ENCODE results near the gene ELMO3.

Gene ELMO3

GRCh38 chr16:67248073-67248400 lies 49.1 kb downstream of the ELMO3 start:
- no peak for DNase-seq (ENCODE audit: low read depth)
- peak overlapping the region; percentile 55 for H3K4me3 ChIP-seq (replicated peaks; ENCODE audit: low read depth, low read length)
- TF ChIP-seq CTCF (IDR thresholded peaks at IDR 0.05; ENCODE audit: low read length, missing control alignments): no peak

DNA sequence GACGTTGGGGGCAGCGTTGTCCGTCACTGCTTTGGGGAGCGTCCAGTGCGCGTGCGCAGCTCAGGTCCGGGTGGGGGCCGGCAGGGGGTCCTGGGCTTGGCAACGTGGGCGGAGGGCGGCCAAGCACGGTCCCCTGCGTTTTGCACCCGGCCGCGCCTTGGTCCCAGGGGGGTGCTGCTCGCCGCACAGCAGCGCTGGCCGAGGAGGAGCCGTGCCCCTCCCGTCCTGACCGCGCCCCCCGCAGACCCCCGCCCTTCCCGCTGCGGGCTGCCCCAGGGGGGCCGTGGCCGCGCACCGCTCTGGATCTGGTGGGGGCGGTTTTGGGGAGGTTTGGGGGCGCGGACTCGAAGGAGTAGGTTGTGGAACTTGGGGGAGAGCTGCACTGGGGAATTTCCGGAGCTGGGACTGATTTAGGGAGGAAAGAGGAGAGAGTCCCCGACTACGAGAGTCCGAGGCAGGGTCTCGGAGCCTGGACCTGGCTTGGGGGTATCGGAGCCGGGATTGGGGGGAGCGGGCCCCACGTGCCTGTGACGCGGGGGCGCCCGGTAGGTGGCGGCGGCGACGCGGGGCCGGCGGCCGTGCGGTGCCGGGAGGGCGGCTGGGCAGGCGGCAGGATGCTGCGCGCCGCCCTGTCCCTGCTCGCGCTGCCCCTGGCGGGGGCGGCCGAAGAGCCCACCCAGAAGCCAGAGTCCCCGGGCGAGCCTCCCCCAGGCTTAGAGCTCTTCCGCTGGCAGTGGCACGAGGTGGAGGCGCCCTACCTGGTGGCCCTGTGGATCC lies 49.7 kb downstream of the ELMO3 start, which contains the start of gene SLC9A5:
Gene SLC9A5, plus strand, starts transcription at position 579 of the 777 bp plus-strand sequence. Its CDS starts 36 bp downstream, at position 615.
- peak within 1 kb of the TSS; percentile 55 for H3K4me3 ChIP-seq (replicated peaks; ENCODE audit: low read depth, low read length)
- DNase-seq (ENCODE audit: low read depth): no peak
- no peak for TF ChIP-seq CTCF (IDR thresholded peaks at IDR 0.05; ENCODE audit: low read length, missing control alignments)

DNA sequence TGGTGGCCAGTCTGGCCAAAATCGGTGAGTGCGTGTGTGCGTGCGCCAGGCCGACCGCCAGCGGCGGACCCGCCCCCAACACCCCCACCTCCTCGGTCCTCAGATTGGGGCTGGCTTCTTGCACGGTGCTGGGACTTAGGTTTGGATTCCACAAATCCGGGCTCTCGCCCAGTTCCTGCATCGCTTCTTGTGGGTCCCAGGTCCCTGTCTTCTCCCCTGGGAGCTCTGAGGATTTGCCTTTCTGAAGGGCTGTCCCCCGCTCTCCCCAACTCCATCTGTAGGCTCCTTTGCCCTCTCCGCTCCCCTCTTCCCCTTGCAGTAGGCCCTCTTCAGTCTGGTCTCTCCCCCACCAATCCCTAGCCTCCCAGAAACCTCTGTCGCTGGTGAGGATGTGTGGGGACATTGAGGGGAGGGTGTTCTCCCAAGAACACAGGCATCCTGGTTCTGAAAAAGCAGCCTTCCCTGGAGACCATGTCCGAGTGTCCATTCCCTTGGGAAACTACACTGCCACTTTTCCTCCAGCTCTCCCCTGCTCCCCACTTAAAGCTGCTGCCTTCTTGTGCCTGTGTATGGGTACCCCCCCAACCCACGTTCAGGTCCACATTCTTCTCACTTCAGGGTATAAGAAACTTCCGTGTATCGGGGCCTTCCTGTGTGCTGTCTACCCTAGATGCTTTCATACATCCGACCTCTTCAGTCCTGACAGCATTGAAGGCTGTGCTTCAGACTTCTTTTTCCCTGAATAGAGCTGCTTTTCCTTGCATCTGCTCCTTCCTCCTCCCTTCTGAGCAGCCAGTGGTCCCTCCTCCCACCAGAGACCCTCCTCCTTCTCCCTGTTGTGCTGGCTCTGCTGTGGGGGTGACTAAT lies 50.5 kb downstream of the ELMO3 start:
- peak overlapping the region; percentile 55 for H3K4me3 ChIP-seq (replicated peaks; ENCODE audit: low read depth, low read length)
- DNase-seq (ENCODE audit: low read depth): no peak
- TF ChIP-seq CTCF (IDR thresholded peaks at IDR 0.05; ENCODE audit: low read length, missing control alignments): no peak

DNA sequence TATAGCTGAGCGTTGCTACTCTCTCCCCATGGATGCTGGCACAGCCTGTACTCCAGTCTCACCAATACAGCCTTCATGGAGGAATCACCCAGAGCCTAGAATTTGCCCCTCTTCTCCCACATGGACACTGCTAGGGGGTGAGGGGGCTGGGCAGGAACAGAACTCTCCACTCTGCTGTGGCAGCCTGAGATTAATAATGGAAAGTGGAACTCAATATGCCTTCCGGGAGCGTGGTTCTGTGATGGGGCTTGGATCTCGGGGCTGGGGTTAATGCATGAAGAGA lies 51.1 kb downstream of the ELMO3 start:
- TF ChIP-seq CTCF (IDR thresholded peaks at IDR 0.05; ENCODE audit: low read length, missing control alignments): no peak
- DNase-seq (ENCODE audit: low read depth): no peak
- no peak overlapping the region for H3K4me3 ChIP-seq (replicated peaks; ENCODE audit: low read depth, low read length)

DNA sequence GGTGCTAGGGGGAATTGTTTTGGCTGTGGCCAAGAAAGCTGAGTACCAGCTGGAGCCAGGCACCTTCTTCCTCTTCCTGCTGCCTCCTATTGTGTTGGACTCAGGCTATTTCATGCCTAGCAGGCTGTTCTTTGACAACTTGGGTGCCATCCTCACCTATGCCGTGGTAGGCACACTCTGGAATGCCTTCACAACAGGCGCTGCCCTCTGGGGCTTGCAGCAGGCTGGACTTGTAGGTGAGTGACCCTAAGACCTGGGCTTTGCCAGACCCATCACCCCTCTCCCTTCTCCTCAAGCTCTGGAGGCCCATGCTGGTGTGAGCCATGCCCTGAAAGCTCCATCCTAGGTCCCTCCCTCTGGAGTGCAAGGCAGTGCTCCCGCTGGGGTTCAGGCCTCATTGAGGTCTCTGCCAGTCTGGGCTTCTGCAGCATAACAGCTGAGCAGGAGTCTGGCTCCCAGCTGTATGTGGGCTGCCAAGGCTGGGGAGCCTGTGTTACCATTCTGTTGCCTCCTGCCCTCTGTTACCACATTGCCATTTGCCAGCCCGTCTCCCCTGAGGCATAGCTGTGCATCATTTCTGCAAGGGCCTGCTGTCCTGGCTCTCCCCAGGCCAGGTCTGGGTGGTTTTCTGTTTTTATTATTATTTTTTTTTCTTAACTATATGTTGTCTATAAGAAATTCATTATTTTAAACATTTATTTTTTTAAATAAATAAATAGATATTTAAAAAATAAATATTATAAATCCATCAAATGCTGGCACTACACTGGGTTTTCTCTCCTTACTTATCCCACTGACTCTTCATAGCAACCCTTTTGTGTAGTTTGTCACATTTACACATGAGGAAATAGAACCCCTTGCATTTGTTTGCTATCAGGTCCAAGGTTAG lies 53.9 kb downstream of the ELMO3 start:
- no peak for TF ChIP-seq CTCF (IDR thresholded peaks at IDR 0.05; ENCODE audit: low read length, missing control alignments)
- H3K4me3 ChIP-seq (replicated peaks; ENCODE audit: low read depth, low read length): no peak overlapping the region
- no peak for DNase-seq (ENCODE audit: low read depth)
